ENCODE data around the gene OR52E5. TPM values are rescaled to one million over a fixed set of nuclear protein-coding genes. Genes with fewer than 3 reads are reported as not detected.

The OR52E5 gene
- total RNA-seq, 1 experiment from 2014 or later: not detected

DNA sequence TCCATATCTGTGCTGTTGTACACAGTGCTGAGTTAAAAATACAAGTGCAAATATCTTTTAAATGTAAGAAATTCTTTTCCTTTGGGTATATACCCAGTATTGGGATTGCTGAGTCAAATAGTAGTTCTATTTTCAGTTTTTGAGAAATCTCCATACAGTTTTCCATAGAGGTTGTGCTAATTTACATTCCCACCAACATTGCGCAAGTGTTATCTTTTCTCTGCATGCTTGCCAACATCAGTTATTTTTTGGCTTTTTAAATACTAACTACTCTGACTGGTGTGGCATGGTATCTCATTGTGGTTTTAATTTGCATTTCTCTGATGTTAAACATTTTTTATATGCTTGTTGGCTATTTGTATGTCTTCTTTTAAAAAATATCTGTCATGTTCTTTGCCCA is 42.0 kb upstream of the OR52E5 start:
- BruUV-seq (replicated peaks): no TSS peak
- TF ChIP-seq, protein P1, sequence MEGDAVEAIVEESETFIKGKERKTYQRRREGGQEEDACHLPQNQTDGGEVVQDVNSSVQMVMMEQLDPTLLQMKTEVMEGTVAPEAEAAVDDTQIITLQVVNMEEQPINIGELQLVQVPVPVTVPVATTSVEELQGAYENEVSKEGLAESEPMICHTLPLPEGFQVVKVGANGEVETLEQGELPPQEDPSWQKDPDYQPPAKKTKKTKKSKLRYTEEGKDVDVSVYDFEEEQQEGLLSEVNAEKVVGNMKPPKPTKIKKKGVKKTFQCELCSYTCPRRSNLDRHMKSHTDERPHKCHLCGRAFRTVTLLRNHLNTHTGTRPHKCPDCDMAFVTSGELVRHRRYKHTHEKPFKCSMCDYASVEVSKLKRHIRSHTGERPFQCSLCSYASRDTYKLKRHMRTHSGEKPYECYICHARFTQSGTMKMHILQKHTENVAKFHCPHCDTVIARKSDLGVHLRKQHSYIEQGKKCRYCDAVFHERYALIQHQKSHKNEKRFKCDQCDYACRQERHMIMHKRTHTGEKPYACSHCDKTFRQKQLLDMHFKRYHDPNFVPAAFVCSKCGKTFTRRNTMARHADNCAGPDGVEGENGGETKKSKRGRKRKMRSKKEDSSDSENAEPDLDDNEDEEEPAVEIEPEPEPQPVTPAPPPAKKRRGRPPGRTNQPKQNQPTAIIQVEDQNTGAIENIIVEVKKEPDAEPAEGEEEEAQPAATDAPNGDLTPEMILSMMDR (conservative IDR thresholded peaks at IDR 0.05; ENCODE audit: low read depth, low read length): no peak
- no peak for TF ChIP-seq EZH2 (IDR thresholded peaks at IDR 0.05; ENCODE audit: borderline replicate concordance, low read depth, low read length, poor library complexity, severe bottlenecking)

GRCh38 chr11:5857590-5857989 is 35.4 kb upstream of the OR52E5 start, which contains the start of gene OR52E8:
OR52E8 (minus strand) TSS chr11:5857690; CDS start chr11:5857690, 0 bp downstream.
- Histone ChIP-seq H3K4me1 (ENCODE audit: insufficient read depth, low read length, poor library complexity, severe bottlenecking) (no peaks in the 10 kb centered on the region), H3K4me3 (ENCODE audit: low read depth, low read length, poor library complexity, severe bottlenecking) (no peak within 1 kb of the TSS), H3K36me3 (ENCODE audit: insufficient read depth, low read length, poor library complexity, severe bottlenecking) (no peaks in the 10 kb centered on the region), H3K27me3 (replicated peaks; ENCODE audit: insufficient read depth, low read depth, low read length, poor library complexity) (no peaks in the 10 kb centered on the region), H3K27ac (ENCODE audit: low read depth, low read length, poor library complexity, severe bottlenecking) (no peak within 1 kb of the TSS), H3K9me3 (ENCODE audit: low read depth, low read length, poor library complexity, severe bottlenecking) (no peaks in the 10 kb centered on the region)
- DNase-seq (ENCODE audit: low spot score): no peak
- TF ChIP-seq EZH2 (IDR thresholded peaks at IDR 0.05; ENCODE audit: borderline replicate concordance, low read depth, low read length, poor library complexity, severe bottlenecking): no peak
- TF ChIP-seq, protein P1 (conservative IDR thresholded peaks at IDR 0.05; ENCODE audit: low read depth, low read length): no peak
- ChIA-PET POLR2A (ENCODE audit: low non-redundant PET) (no interaction called here), CTCF (no interaction called here)
- BruUV-seq (replicated peaks): no TSS peak
- intact Hi-C loops (cut with micrococcal nuclease; ENCODE audit: unreplicated experiment): no loop called here

More for the DNA sequence above, 42.0 kb upstream of the OR52E5 start:
- Histone ChIP-seq H3K36me3 (ENCODE audit: insufficient read depth, low read length, poor library complexity, severe bottlenecking) (no peaks in the 10 kb centered on the region), H3K4me1 (ENCODE audit: insufficient read depth, low read length, poor library complexity, severe bottlenecking) (no peaks in the 10 kb centered on the region), H3K27me3 (replicated peaks; ENCODE audit: insufficient read depth, low read depth, low read length, poor library complexity) (no peaks in the 10 kb centered on the region), H3K4me3 (ENCODE audit: low read depth, low read length, poor library complexity, severe bottlenecking) (no peak overlapping the region), H3K9me3 (ENCODE audit: low read depth, low read length, poor library complexity, severe bottlenecking) (no peaks in the 10 kb centered on the region), H3K27ac (ENCODE audit: low read depth, low read length, poor library complexity, severe bottlenecking) (no peak overlapping the region)
- DNase-seq (ENCODE audit: low spot score): no peak
- ChIA-PET CTCF (no interaction called here), POLR2A (ENCODE audit: low non-redundant PET) (no interaction called here)
- intact Hi-C loops (cut with micrococcal nuclease; ENCODE audit: unreplicated experiment): no loop called here

- no peak overlapping the region for H3K4me3 ChIP-seq (ENCODE audit: low read depth, low read length, poor library complexity, severe bottlenecking)
- ChIA-PET CTCF (no interaction called here), POLR2A (ENCODE audit: low non-redundant PET) (no interaction called here)
- no peak for DNase-seq (ENCODE audit: low spot score)
- H3K27ac ChIP-seq (ENCODE audit: low read depth, low read length, poor library complexity, severe bottlenecking): no peak overlapping the region
- BruUV-seq (replicated peaks): no TSS peak
- no peaks in the 10 kb centered on the region for H3K9me3 ChIP-seq (ENCODE audit: low read depth, low read length, poor library complexity, severe bottlenecking)
- no peaks in the 10 kb centered on the region for H3K27me3 ChIP-seq (replicated peaks; ENCODE audit: insufficient read depth, low read depth, low read length, poor library complexity)
- intact Hi-C loops (cut with micrococcal nuclease; ENCODE audit: unreplicated experiment): no loop called here
- TF ChIP-seq, protein P1 (conservative IDR thresholded peaks at IDR 0.05; ENCODE audit: low read depth, low read length): no peak
- TF ChIP-seq EZH2 (IDR thresholded peaks at IDR 0.05; ENCODE audit: borderline replicate concordance, low read depth, low read length, poor library complexity, severe bottlenecking): no peak
- H3K36me3 ChIP-seq (ENCODE audit: insufficient read depth, low read length, poor library complexity, severe bottlenecking): no peaks in the 10 kb centered on the region
- no peaks in the 10 kb centered on the region for H3K4me1 ChIP-seq (ENCODE audit: insufficient read depth, low read length, poor library complexity, severe bottlenecking)
These were observed 27.2 kb upstream of the OR52E5 start for GRCh38 chr11:5865826-5866225.

All from A673 (cell line).